Naive B cell (primary cell): ENCODE data around the gene LPCAT3. TPM values are rescaled to one million over a fixed set of nuclear protein-coding genes. Genes with fewer than 3 reads are reported as not detected.
"Not testable (repeated sequence)": the region's sequence is repeated elsewhere in the genome, so short reads cannot be mapped to it uniquely, and the experiment has no call there.

Experiments used
- ATAC-seq, 2 donors: fragments of 150-1000 bp; cut with Tn5 transposase; 2 replicates each; pipeline ENCODE4 v1.10.0; 2021; ENCODE audit warnings: low read depth in 2 of 2, mild to moderate bottlenecking in 2 of 2, moderate library complexity in 2 of 2
- DNase-seq: peaks from one replicate; pipeline ENCODE4 v3.0.0; 2022
- H3K27ac Mint-ChIP-seq, 6 donors: one replicate each; pipeline ENCODE4 v1.8.0; 2020 to 2022; ENCODE audit warnings: mild to moderate bottlenecking in 6 of 6, mixed read lengths in 6 of 6, moderate library complexity in 5 of 6, inconsistent platforms in 2 of 6
- H3K27me3 Mint-ChIP-seq, 3 donors: one replicate each; pipeline ENCODE4 v1.8.0; 2021 to 2022; ENCODE audit warnings: mixed read lengths in 3 of 3, mild to moderate bottlenecking in 1 of 3
- H3K36me3 Mint-ChIP-seq, 2 donors: one replicate each; pipeline ENCODE4 v1.8.0; 2020 to 2022; ENCODE audit warnings: mixed read lengths in 2 of 2, inconsistent platforms in 1 of 2, mild to moderate bottlenecking in 1 of 2
- H3K4me1 Mint-ChIP-seq, 3 donors: one replicate each; pipeline ENCODE4 v1.8.0; 2020 to 2022; ENCODE audit warnings: mixed read lengths in 3 of 3, inconsistent platforms in 1 of 3, mild to moderate bottlenecking in 1 of 3, moderate library complexity in 1 of 3
- H3K4me3 Mint-ChIP-seq, 8 donors: one replicate each; pipeline ENCODE4 v1.8.0; 2020 to 2022; ENCODE audit warnings: mild to moderate bottlenecking in 8 of 8, mixed read lengths in 8 of 8, moderate library complexity in 8 of 8, inconsistent platforms in 2 of 8
- H3K9me3 Mint-ChIP-seq, 7 donors: one replicate each; pipeline ENCODE4 v1.8.0; 2020 to 2022; ENCODE audit warnings: mixed read lengths in 7 of 7, mild to moderate bottlenecking in 5 of 7, inconsistent platforms in 2 of 7, moderate library complexity in 1 of 7
- polyA plus RNA-seq, 6 donors: library from polyadenylated mRNA; unstranded; fragments of 300-500 nt; fragmentation: Illumina TruSeq; gene quantifications; one replicate each; pipeline ENCODE4 v1.2.3, GENCODE V29; 2021; ENCODE audit warnings: low read depth in 6 of 6

The LPCAT3 gene
- polyA plus RNA-seq, 6 donors from 2014 or later: 14.4 to 30.7 (median 16.7) TPM

- H3K9me3 Mint-ChIP-seq: no peaks in the 10 kb centered on the region
- H3K27me3 Mint-ChIP-seq: peaks cover 32 to 58% (median 54%) of the 10 kb centered on the region in 3 donors
- no peaks in the 10 kb centered on the region for H3K36me3 Mint-ChIP-seq
- H3K4me1 Mint-ChIP-seq: no peaks in the 10 kb centered on the region
- no peak for DNase-seq
- ATAC-seq: no peak
- H3K4me3 Mint-ChIP-seq: no peak overlapping the region
- no peak overlapping the region for H3K27ac Mint-ChIP-seq
These were observed 36.6 kb upstream of the LPCAT3 start for GRCh38 chr12:7054925-7055324.

GRCh38 chr12:7049973-7050372, 31.7 kb upstream of the LPCAT3 start:
- not testable (repeated sequence) for ATAC-seq, H3K36me3 Mint-ChIP-seq, H3K4me1 Mint-ChIP-seq, H3K9me3 Mint-ChIP-seq, DNase-seq, H3K4me3 Mint-ChIP-seq, H3K27ac Mint-ChIP-seq
- peaks cover 11 to 31% (median 26%) of the 10 kb centered on the region in 3 donors for H3K27me3 Mint-ChIP-seq

GRCh38 chr12:7049445-7049951, 31.2 kb upstream of the LPCAT3 start:
- not testable (repeated sequence) for ATAC-seq, H3K9me3 Mint-ChIP-seq, H3K4me3 Mint-ChIP-seq, H3K36me3 Mint-ChIP-seq, H3K4me1 Mint-ChIP-seq, DNase-seq
- H3K27ac Mint-ChIP-seq: peak overlapping the region in 1 of 6 donors; percentile 19
- H3K27me3 Mint-ChIP-seq: peaks cover 8 to 29% (median 22%) of the 10 kb centered on the region in 3 donors

- H3K4me3 Mint-ChIP-seq: no peak overlapping the region
- no peak for DNase-seq
- peak overlapping the region in 1 of 6 donors; percentile 62 for H3K27ac Mint-ChIP-seq
- peaks cover 3 to 10% (median 4%) of the 10 kb centered on the region in 3 donors for H3K27me3 Mint-ChIP-seq
- H3K4me1 Mint-ChIP-seq: peaks cover 3 to 8% (median 6%) of the 10 kb centered on the region in 3 donors
- no peaks in the 10 kb centered on the region for H3K9me3 Mint-ChIP-seq
- H3K36me3 Mint-ChIP-seq: no peaks in the 10 kb centered on the region
- no peak for ATAC-seq
These were observed 29.0 kb upstream of the LPCAT3 start for GRCh38 chr12:7047306-7047705.

GRCh38 chr12:7046383-7047105, 28.3 kb upstream of the LPCAT3 start:
- no peak for ATAC-seq
- no peaks in the 10 kb centered on the region for H3K9me3 Mint-ChIP-seq
- no peak overlapping the region for H3K4me3 Mint-ChIP-seq
- H3K27ac Mint-ChIP-seq: no peak overlapping the region
- no peaks in the 10 kb centered on the region for H3K36me3 Mint-ChIP-seq
- peaks cover 0 to 5% (median 0%) of the 10 kb centered on the region in 3 donors for H3K27me3 Mint-ChIP-seq
- no peak for DNase-seq
- H3K4me1 Mint-ChIP-seq: peaks cover 3 to 8% (median 6%) of the 10 kb centered on the region in 3 donors

GRCh38 chr12:7045913-7046312, 27.6 kb upstream of the LPCAT3 start:
- DNase-seq: no peak
- ATAC-seq: no peak
- no peaks in the 10 kb centered on the region for H3K36me3 Mint-ChIP-seq
- no peak overlapping the region for H3K27ac Mint-ChIP-seq
- H3K27me3 Mint-ChIP-seq: peaks cover 0 to 5% (median 0%) of the 10 kb centered on the region in 3 donors
- no peaks in the 10 kb centered on the region for H3K9me3 Mint-ChIP-seq
- H3K4me3 Mint-ChIP-seq: no peak overlapping the region
- H3K4me1 Mint-ChIP-seq: peaks cover 3 to 8% (median 6%) of the 10 kb centered on the region in 3 donors

- peak overlapping the region in 2 of 6 donors; percentile 1 to 75 for H3K27ac Mint-ChIP-seq
- no peaks in the 10 kb centered on the region for H3K36me3 Mint-ChIP-seq
- ATAC-seq (no peak), DNase-seq (peak; percentile 11)
- no peaks in the 10 kb centered on the region for H3K9me3 Mint-ChIP-seq
- no peaks in the 10 kb centered on the region for H3K27me3 Mint-ChIP-seq
- H3K4me1 Mint-ChIP-seq: peaks cover 2 to 8% (median 5%) of the 10 kb centered on the region in 3 donors
- no peak overlapping the region for H3K4me3 Mint-ChIP-seq
These were observed 24.6 kb upstream of the LPCAT3 start for GRCh38 chr12:7042842-7043241.

GRCh38 chr12:7039403-7039802, 21.1 kb upstream of the LPCAT3 start:
- Mint-ChIP-seq H3K27me3 (peaks cover 0 to 4% (median 0%) of the 10 kb centered on the region in 3 donors), H3K27ac (peak overlapping the region in 1 of 6 donors; percentile 48), H3K4me1 (peaks cover 0 to 2% (median 0%) of the 10 kb centered on the region in 3 donors), H3K9me3 (no peaks in the 10 kb centered on the region), H3K4me3 (no peak overlapping the region), H3K36me3 (no peaks in the 10 kb centered on the region)
- DNase-seq (no peak), ATAC-seq (no peak)

- Mint-ChIP-seq H3K36me3 (no peaks in the 10 kb centered on the region), H3K4me3 (no peak overlapping the region), H3K4me1 (peaks cover 0 to 2% (median 0%) of the 10 kb centered on the region in 3 donors), H3K27me3 (peaks cover 0 to 4% (median 0%) of the 10 kb centered on the region in 3 donors), H3K9me3 (no peaks in the 10 kb centered on the region), H3K27ac (no peak overlapping the region)
- ATAC-seq (no peak), DNase-seq (no peak)
These were observed 20.3 kb upstream of the LPCAT3 start for GRCh38 chr12:7038591-7038990.

- not testable (repeated sequence) for DNase-seq, H3K27ac Mint-ChIP-seq, H3K36me3 Mint-ChIP-seq, ATAC-seq, H3K4me1 Mint-ChIP-seq, H3K4me3 Mint-ChIP-seq, H3K9me3 Mint-ChIP-seq, H3K27me3 Mint-ChIP-seq
These were observed 19.1 kb upstream of the LPCAT3 start for GRCh38 chr12:7037411-7037810.

GRCh38 chr12:7035463-7035862, 17.2 kb upstream of the LPCAT3 start:
- Mint-ChIP-seq H3K9me3 (no peaks in the 10 kb centered on the region), H3K27me3 (peaks cover 0 to 9% (median 0%) of the 10 kb centered on the region in 3 donors), H3K4me3 (no peak overlapping the region), H3K27ac (no peak overlapping the region), H3K4me1 (peaks cover 0 to 2% (median 0%) of the 10 kb centered on the region in 3 donors), H3K36me3 (no peaks in the 10 kb centered on the region)
- DNase-seq (no peak), ATAC-seq (no peak)

GRCh38 chr12:7034464-7034863, 16.2 kb upstream of the LPCAT3 start:
- Mint-ChIP-seq H3K9me3 (no peaks in the 10 kb centered on the region), H3K27ac (no peak overlapping the region), H3K27me3 (peaks cover 0 to 9% (median 0%) of the 10 kb centered on the region in 3 donors), H3K4me3 (no peak overlapping the region), H3K36me3 (no peaks in the 10 kb centered on the region), H3K4me1 (peaks cover 0 to 2% (median 0%) of the 10 kb centered on the region in 3 donors)
- ATAC-seq (no peak), DNase-seq (no peak)

GRCh38 chr12:7032990-7033389, 14.7 kb upstream of the LPCAT3 start:
- Mint-ChIP-seq H3K4me1 (peaks cover 0 to 2% (median 0%) of the 10 kb centered on the region in 3 donors), H3K27me3 (peaks cover 0 to 9% (median 0%) of the 10 kb centered on the region in 3 donors), H3K9me3 (no peaks in the 10 kb centered on the region), H3K27ac (no peak overlapping the region), H3K4me3 (no peak overlapping the region), H3K36me3 (no peaks in the 10 kb centered on the region)
- DNase-seq (no peak), ATAC-seq (no peak)

GRCh38 chr12:7031306-7031705, 13.0 kb upstream of the LPCAT3 start:
- Mint-ChIP-seq H3K27ac (no peak overlapping the region), H3K4me3 (no peak overlapping the region), H3K27me3 (peaks cover 0 to 9% (median 0%) of the 10 kb centered on the region in 3 donors), H3K36me3 (no peaks in the 10 kb centered on the region), H3K9me3 (no peaks in the 10 kb centered on the region), H3K4me1 (peaks cover 0 to 2% (median 0%) of the 10 kb centered on the region in 3 donors)
- DNase-seq: no peak
- no peak for ATAC-seq
